Thyroid gland (tissue), 4 donors: ENCODE data around the gene YJU2.

ENCODE experiments used
- CTCF ChIP-seq, 6 experiments: fragments of 200-600 bp in 3 of 6; fragments of 450-650 bp in 3 of 6; sonication (generic) in 3 of 6; IDR thresholded peaks; one replicate each; pipeline ENCODE4 v1.5.1; 2016 to 2019; ENCODE audit warnings: antibody characterized with exemption in 6 of 6, mild to moderate bottlenecking in 2 of 6, inconsistent platforms in 1 of 6, moderate library complexity in 1 of 6
- POLR2A ChIP-seq, 2 donors: fragments of 450-650 bp; IDR thresholded peaks; one replicate each; pipeline ENCODE4 v1.6.1; 2017; ENCODE audit warnings: antibody characterized with exemption in 2 of 2, mild to moderate bottlenecking in 2 of 2, moderate library complexity in 1 of 2

DNA sequence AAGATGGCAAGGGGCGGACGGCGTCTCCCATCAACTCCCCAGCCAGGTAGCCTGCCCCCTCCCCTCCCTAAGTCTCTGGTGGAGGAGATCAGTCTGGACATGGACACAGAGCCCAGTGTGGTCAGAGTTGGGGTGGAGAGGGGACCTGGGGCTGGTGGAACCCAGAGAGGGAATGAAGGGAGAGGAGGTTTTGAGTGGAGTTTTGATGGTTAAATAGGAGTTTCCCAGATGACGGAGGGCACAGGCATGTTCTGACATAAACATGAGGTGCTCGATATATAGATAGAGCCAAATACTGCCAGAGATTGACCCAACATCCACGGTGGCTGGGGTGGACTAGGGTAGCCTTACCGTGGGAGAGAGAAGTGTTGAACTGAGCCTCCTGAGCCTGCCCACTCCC is 71.6 kb downstream of the YJU2 start:
- TF ChIP-seq POLR2A (IDR thresholded peaks at IDR 0.05) (no peak), CTCF (IDR thresholded peaks at IDR 0.05) (no peak)
